Neural cell (in vitro differentiated cells): ENCODE measurements around the gene RBMS3. TPM values are rescaled to one million over a fixed set of nuclear protein-coding genes. Genes with fewer than 3 reads are reported as not detected.

Experiments
- H2AFZ ChIP-seq: fragments of 200-600, 300-800 bp; sonication (generic), shearing (Covaris generic); 2 replicates; pipeline ENCODE4 v1.6.0; 2014; ENCODE audit warnings: low read depth, mild to moderate bottlenecking, antibody characterized with exemption, low read length, moderate library complexity
- H3F3A ChIP-seq: fragments of 200-600 bp; shearing (Covaris generic); 2 replicates; pipeline ENCODE4 v1.6.1; 2016; ENCODE audit warnings: mild to moderate bottlenecking, moderate library complexity, mixed read lengths, antibody characterized with exemption, low read length; ENCODE audit not compliant: insufficient read depth, poor library complexity, severe bottlenecking
- H3K27ac ChIP-seq: fragments of 200-600, 300-800 bp; sonication (generic), shearing (Covaris generic); 2 replicates; pipeline ENCODE4 v1.5.1; 2014; ENCODE audit warnings: mild to moderate bottlenecking, low read length, moderate library complexity
- H3K27me3 ChIP-seq: fragments of 300-800, 200-600 bp; sonication (generic), shearing (Covaris generic); 2 replicates; pipeline ENCODE4 v1.6.0; 2014; ENCODE audit warnings: mild to moderate bottlenecking, low read depth, low read length, moderate library complexity; ENCODE audit not compliant: insufficient read depth
- H3K36me3 ChIP-seq: fragments of 300-800, 200-600 bp; sonication (generic), shearing (Covaris generic); 2 replicates; pipeline ENCODE4 v1.5.1; 2014; ENCODE audit warnings: mild to moderate bottlenecking, antibody characterized with exemption, low read length, moderate library complexity; ENCODE audit not compliant: insufficient read depth
- H3K4me2 ChIP-seq: fragments of 300-800, 200-600 bp; sonication (generic), shearing (Covaris generic); 2 replicates; pipeline ENCODE4 v1.6.0; 2014; ENCODE audit warnings: mild to moderate bottlenecking, low read length
- H3K4me3 ChIP-seq: fragments of 300-800, 200-600 bp; sonication (generic), shearing (Covaris generic); 2 replicates; pipeline ENCODE4 v1.5.1; 2014; ENCODE audit warnings: mild to moderate bottlenecking, low read length, moderate library complexity
- H3K79me2 ChIP-seq: fragments of 200-600 bp; shearing (Covaris generic); replicated peaks from 2 replicates; pipeline ENCODE4 v1.6.0; 2014; ENCODE audit warnings: mild to moderate bottlenecking, low read length, moderate library complexity; ENCODE audit not compliant: insufficient read depth
- H3K9ac ChIP-seq: fragments of 300-800, 200-600 bp; sonication (generic), shearing (Covaris generic); 2 replicates; pipeline ENCODE4 v1.6.1; 2016; ENCODE audit warnings: mild to moderate bottlenecking, low read length, mixed read lengths
- H3K9me2 ChIP-seq: fragments of 200-600 bp; shearing (Covaris generic); 2 replicates; pipeline ENCODE4 v1.6.1; 2016; ENCODE audit warnings: mild to moderate bottlenecking, low read length, mixed read lengths; ENCODE audit not compliant: insufficient read depth
- H3K9me3 ChIP-seq: fragments of 200-600, 300-800 bp; sonication (generic), shearing (Covaris generic); 2 replicates; pipeline ENCODE4 v1.6.1; 2016; ENCODE audit warnings: mild to moderate bottlenecking, mixed run types, low read length, moderate library complexity, mixed read lengths
- H4K20me1 ChIP-seq: fragments of 200-600 bp; shearing (Covaris generic); 2 replicates; pipeline ENCODE4 v1.6.1; 2016; ENCODE audit warnings: mild to moderate bottlenecking, mixed run types; ENCODE audit not compliant: insufficient read depth
- EP300 ChIP-seq: fragments of 450-650 bp; conservative IDR thresholded peaks from 2 replicates; pipeline ENCODE4 v1.6.1; 2014; ENCODE audit warnings: antibody characterized with exemption, mild to moderate bottlenecking, moderate library complexity; ENCODE audit not compliant: poor library complexity, severe bottlenecking
- EZH2 ChIP-seq: fragments of 200-600, 300-800 bp; shearing (Covaris generic), sonication (generic); IDR thresholded peaks from 2 replicates; pipeline ENCODE4 v1.6.1; 2014; ENCODE audit warnings: antibody characterized with exemption, low read length, borderline replicate concordance, mild to moderate bottlenecking; ENCODE audit not compliant: insufficient read depth, poor library complexity, severe bottlenecking
- MXI1 ChIP-seq: fragments of 450-650 bp; conservative IDR thresholded peaks from 2 replicates; pipeline ENCODE4 v1.6.1; 2014; ENCODE audit warnings: antibody characterized with exemption, mild to moderate bottlenecking; ENCODE audit not compliant: poor library complexity, severe bottlenecking
- POLR2AphosphoS5 ChIP-seq: IDR thresholded peaks from 2 replicates; pipeline ENCODE4 v1.6.1; 2012
- RAD21 ChIP-seq: fragments of 450-650 bp; conservative IDR thresholded peaks from 2 replicates; pipeline ENCODE4 v1.6.1; 2014; ENCODE audit warnings: antibody characterized with exemption, mild to moderate bottlenecking, moderate library complexity
- SMC3 ChIP-seq: fragments of 450-650 bp; conservative IDR thresholded peaks from 2 replicates; pipeline ENCODE4 v1.6.1; 2014; ENCODE audit warnings: antibody characterized with exemption, mild to moderate bottlenecking, moderate library complexity; ENCODE audit not compliant: poor library complexity
- TAF1 ChIP-seq: IDR thresholded peaks from 2 replicates; pipeline ENCODE4 v1.6.1; 2012; ENCODE audit warnings: low read depth
- polyA plus RNA-seq: library from polyadenylated mRNA; depleted of rRNA; stranded (reverse); fragments of >200 nt; gene quantifications from 2 replicates; pipeline ENCODE4 v1.2.3, GENCODE V29; 2014
- TF ChIP-seq, protein P1 (sequence below): fragments of 450-650 bp; IDR thresholded peaks from 2 replicates; pipeline ENCODE4 v1.5.1; 2014; ENCODE audit warnings: antibody characterized with exemption, mild to moderate bottlenecking, moderate library complexity; ENCODE audit not compliant: poor library complexity, severe bottlenecking
- TF ChIP-seq, protein P2 (sequence below): IDR thresholded peaks from 2 replicates; pipeline ENCODE4 v1.6.1; 2012; ENCODE audit warnings: borderline replicate concordance

RBMS3 gene
- polyA plus RNA-seq, 1 donor from 2014 or later, result 0.53 TPM

DNA sequence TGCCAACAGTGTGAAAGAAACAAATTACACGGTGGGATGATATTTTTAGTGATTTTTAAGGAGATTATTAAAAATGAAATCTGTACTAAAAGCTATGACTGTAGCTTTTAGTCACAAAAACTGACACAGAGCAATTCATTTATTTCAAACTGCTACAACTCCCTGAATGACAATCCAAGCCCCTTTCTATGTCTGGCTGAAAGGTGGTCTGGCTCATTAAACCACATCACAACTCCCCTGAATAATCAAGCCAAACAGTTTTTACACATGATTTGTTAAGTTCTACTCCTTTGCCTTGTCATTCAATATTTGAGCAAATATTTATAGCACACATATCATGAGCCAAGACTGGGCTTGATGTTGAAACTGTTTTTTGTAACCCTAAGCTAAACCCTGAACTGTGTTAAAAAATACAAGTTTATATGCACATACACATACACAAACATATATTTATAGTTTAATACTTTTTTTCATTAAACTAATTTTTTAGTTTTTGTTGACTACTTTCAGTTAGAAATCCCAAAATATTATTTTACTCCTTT lies 125.5 kb downstream of the RBMS3 start:
- no peak overlapping the region for H3K4me2 ChIP-seq
- H3K9ac ChIP-seq, result no peak overlapping the region
- H3K9me3 ChIP-seq, result no peaks in the 10 kb centered on the region
- no peak overlapping the region for H3K27ac ChIP-seq
- no peaks in the 10 kb centered on the region for H3K36me3 ChIP-seq
- H3K79me2 ChIP-seq, result no peaks in the 10 kb centered on the region
- no peaks in the 10 kb centered on the region for H3K9me2 ChIP-seq
- no peak overlapping the region for H2AFZ ChIP-seq
- no peak for TF ChIP-seq EZH2
- TF ChIP-seq, protein P1, sequence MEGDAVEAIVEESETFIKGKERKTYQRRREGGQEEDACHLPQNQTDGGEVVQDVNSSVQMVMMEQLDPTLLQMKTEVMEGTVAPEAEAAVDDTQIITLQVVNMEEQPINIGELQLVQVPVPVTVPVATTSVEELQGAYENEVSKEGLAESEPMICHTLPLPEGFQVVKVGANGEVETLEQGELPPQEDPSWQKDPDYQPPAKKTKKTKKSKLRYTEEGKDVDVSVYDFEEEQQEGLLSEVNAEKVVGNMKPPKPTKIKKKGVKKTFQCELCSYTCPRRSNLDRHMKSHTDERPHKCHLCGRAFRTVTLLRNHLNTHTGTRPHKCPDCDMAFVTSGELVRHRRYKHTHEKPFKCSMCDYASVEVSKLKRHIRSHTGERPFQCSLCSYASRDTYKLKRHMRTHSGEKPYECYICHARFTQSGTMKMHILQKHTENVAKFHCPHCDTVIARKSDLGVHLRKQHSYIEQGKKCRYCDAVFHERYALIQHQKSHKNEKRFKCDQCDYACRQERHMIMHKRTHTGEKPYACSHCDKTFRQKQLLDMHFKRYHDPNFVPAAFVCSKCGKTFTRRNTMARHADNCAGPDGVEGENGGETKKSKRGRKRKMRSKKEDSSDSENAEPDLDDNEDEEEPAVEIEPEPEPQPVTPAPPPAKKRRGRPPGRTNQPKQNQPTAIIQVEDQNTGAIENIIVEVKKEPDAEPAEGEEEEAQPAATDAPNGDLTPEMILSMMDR, result no peak
- TF ChIP-seq MXI1, result no peak
- TF ChIP-seq TAF1, result no peak
- TF ChIP-seq POLR2AphosphoS5, result no peak
- no peak for TF ChIP-seq RAD21
- TF ChIP-seq EP300, result no peak
- no peaks in the 10 kb centered on the region for H4K20me1 ChIP-seq
- H3F3A ChIP-seq, result no peaks in the 10 kb centered on the region
- H3K27me3 ChIP-seq, result no peaks in the 10 kb centered on the region
- H3K4me3 ChIP-seq, result no peak overlapping the region

DNA sequence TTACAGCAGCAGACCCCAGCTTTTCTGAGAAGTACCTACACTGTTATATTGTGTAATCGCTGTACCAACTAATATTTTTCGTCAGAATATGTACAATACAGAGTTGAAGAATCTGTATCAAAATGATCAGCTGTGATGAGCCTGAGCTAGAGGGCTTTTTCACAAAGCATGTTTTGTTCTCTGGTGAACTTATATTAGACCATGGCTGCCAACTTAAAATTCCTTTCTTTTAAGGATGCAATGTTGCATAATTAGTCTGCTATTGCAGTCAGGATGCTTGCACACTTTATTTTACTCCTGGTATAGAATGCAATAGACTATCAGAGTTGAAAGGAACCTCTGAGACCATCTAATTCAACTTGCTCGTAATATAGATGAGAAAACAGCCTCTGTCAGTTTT lies 127.8 kb downstream of the RBMS3 start:
- H2AFZ ChIP-seq, result no peak overlapping the region
- no peaks in the 10 kb centered on the region for H3F3A ChIP-seq
- no peak overlapping the region for H3K4me3 ChIP-seq
- H3K9me3 ChIP-seq, result no peaks in the 10 kb centered on the region
- H3K36me3 ChIP-seq, result no peaks in the 10 kb centered on the region
- TF ChIP-seq POLR2AphosphoS5 (no peak), RAD21 (no peak), EZH2 (no peak), TAF1 (no peak), EP300 (no peak), SMC3 (no peak), MXI1 (no peak)
- TF ChIP-seq, protein P2, sequence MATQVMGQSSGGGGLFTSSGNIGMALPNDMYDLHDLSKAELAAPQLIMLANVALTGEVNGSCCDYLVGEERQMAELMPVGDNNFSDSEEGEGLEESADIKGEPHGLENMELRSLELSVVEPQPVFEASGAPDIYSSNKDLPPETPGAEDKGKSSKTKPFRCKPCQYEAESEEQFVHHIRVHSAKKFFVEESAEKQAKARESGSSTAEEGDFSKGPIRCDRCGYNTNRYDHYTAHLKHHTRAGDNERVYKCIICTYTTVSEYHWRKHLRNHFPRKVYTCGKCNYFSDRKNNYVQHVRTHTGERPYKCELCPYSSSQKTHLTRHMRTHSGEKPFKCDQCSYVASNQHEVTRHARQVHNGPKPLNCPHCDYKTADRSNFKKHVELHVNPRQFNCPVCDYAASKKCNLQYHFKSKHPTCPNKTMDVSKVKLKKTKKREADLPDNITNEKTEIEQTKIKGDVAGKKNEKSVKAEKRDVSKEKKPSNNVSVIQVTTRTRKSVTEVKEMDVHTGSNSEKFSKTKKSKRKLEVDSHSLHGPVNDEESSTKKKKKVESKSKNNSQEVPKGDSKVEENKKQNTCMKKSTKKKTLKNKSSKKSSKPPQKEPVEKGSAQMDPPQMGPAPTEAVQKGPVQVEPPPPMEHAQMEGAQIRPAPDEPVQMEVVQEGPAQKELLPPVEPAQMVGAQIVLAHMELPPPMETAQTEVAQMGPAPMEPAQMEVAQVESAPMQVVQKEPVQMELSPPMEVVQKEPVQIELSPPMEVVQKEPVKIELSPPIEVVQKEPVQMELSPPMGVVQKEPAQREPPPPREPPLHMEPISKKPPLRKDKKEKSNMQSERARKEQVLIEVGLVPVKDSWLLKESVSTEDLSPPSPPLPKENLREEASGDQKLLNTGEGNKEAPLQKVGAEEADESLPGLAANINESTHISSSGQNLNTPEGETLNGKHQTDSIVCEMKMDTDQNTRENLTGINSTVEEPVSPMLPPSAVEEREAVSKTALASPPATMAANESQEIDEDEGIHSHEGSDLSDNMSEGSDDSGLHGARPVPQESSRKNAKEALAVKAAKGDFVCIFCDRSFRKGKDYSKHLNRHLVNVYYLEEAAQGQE, result no peak
- TF ChIP-seq, protein P1, result no peak
- no peak overlapping the region for H3K4me2 ChIP-seq
- no peak overlapping the region for H3K9ac ChIP-seq
- no peaks in the 10 kb centered on the region for H3K27me3 ChIP-seq
- no peaks in the 10 kb centered on the region for H3K79me2 ChIP-seq
- H4K20me1 ChIP-seq, result no peaks in the 10 kb centered on the region
- H3K27ac ChIP-seq, result no peak overlapping the region
- H3K9me2 ChIP-seq, result no peaks in the 10 kb centered on the region
